Glutamatergic neuron (in vitro differentiated cells): ENCODE results near the gene WDR7. TPM values are rescaled to one million over a fixed set of nuclear protein-coding genes. Genes with fewer than 3 reads are reported as not detected.

Experiments used
- DNase-seq: peaks from one replicate; pipeline ENCODE4 v3.0.0; 2022
- H3K27ac Mint-ChIP-seq: one replicate; pipeline ENCODE4 v1.8.0; 2020; ENCODE audit warnings: mild to moderate bottlenecking, mixed read lengths, inconsistent platforms; ENCODE audit not compliant: unreplicated experiment
- H3K27me3 Mint-ChIP-seq: one replicate; pipeline ENCODE4 v1.8.0; 2020; ENCODE audit warnings: mild to moderate bottlenecking, moderate library complexity, mixed read lengths, inconsistent platforms; ENCODE audit not compliant: unreplicated experiment
- H3K36me3 Mint-ChIP-seq: one replicate; pipeline ENCODE4 v1.8.0; 2020; ENCODE audit warnings: mild to moderate bottlenecking, mixed read lengths, inconsistent platforms; ENCODE audit not compliant: unreplicated experiment
- H3K4me1 Mint-ChIP-seq: one replicate; pipeline ENCODE4 v1.8.0; 2020; ENCODE audit warnings: mild to moderate bottlenecking, low read depth, mixed read lengths, inconsistent platforms; ENCODE audit not compliant: unreplicated experiment
- H3K4me3 Mint-ChIP-seq: one replicate; pipeline ENCODE4 v1.8.0; 2020; ENCODE audit warnings: mild to moderate bottlenecking, mixed read lengths, inconsistent platforms; ENCODE audit not compliant: unreplicated experiment
- H3K9me3 Mint-ChIP-seq: one replicate; pipeline ENCODE4 v1.8.0; 2020; ENCODE audit warnings: mild to moderate bottlenecking, moderate library complexity, mixed read lengths, inconsistent platforms; ENCODE audit not compliant: unreplicated experiment
- CTCF ChIP-seq: fragments of 200-600 bp; sonication (generic); IDR thresholded peaks from one replicate; pipeline ENCODE4 v1.5.0; 2021; ENCODE audit not compliant: partially characterized antibody, unreplicated experiment
- total RNA-seq: library from RNA; stranded (reverse); fragmentation: NEBNext Ultra II Directional; extraction: Animal tissue kit (Norgen Biotek cat#: 25700); gene quantifications from one replicate; pipeline ENCODE4 v1.2.1, GENCODE V29; 2021; ENCODE audit not compliant: unreplicated experiment

WDR7 gene
- total RNA-seq, 1 donor from 2014 or later: 41.8 TPM

- Mint-ChIP-seq H3K9me3 (peaks cover 6% of the 10 kb centered on the region), H3K27me3 (peaks cover 6% of the 10 kb centered on the region), H3K4me3 (no peak overlapping the region), H3K27ac (no peak overlapping the region), H3K4me1 (peaks cover 38% of the 10 kb centered on the region), H3K36me3 (no peaks in the 10 kb centered on the region)
- no peak for TF ChIP-seq CTCF
- no peak for DNase-seq
Measured at GRCh38 chr18:57022716-57023115, 371.6 kb downstream of the WDR7 start.

- H3K9me3 Mint-ChIP-seq: peaks cover 9% of the 10 kb centered on the region
- no peak overlapping the region for H3K27ac Mint-ChIP-seq
- peaks cover 6% of the 10 kb centered on the region for H3K27me3 Mint-ChIP-seq
- no peaks in the 10 kb centered on the region for H3K36me3 Mint-ChIP-seq
- no peak for DNase-seq
- peaks cover 38% of the 10 kb centered on the region for H3K4me1 Mint-ChIP-seq
- no peak for TF ChIP-seq CTCF
- H3K4me3 Mint-ChIP-seq: no peak overlapping the region
Measured at GRCh38 chr18:57023275-57023882, 372.2 kb downstream of the WDR7 start.

- TF ChIP-seq CTCF: no peak
- peaks cover 52% of the 10 kb centered on the region for H3K4me1 Mint-ChIP-seq
- H3K9me3 Mint-ChIP-seq: peaks cover 11% of the 10 kb centered on the region
- no peak overlapping the region for H3K4me3 Mint-ChIP-seq
- no peak for DNase-seq
- H3K27ac Mint-ChIP-seq: peak overlapping the region; percentile 62
- H3K27me3 Mint-ChIP-seq: peaks cover 6% of the 10 kb centered on the region
- no peaks in the 10 kb centered on the region for H3K36me3 Mint-ChIP-seq
Measured at GRCh38 chr18:57025540-57025939, 374.4 kb downstream of the WDR7 start.

- DNase-seq: no peak
- H3K27me3 Mint-ChIP-seq: peaks cover 6% of the 10 kb centered on the region
- peak overlapping the region; percentile 93 for H3K27ac Mint-ChIP-seq
- peaks cover 11% of the 10 kb centered on the region for H3K9me3 Mint-ChIP-seq
- H3K36me3 Mint-ChIP-seq: no peaks in the 10 kb centered on the region
- no peak for TF ChIP-seq CTCF
- peak overlapping the region; percentile 65 for H3K4me3 Mint-ChIP-seq
- peaks cover 53% of the 10 kb centered on the region for H3K4me1 Mint-ChIP-seq
Measured at GRCh38 chr18:57026316-57026715, 375.2 kb downstream of the WDR7 start.

- TF ChIP-seq CTCF: no peak
- peak overlapping the region; percentile 93 for H3K27ac Mint-ChIP-seq
Measured at GRCh38 chr18:57027190-57027708, 376.1 kb downstream of the WDR7 start.

More at GRCh38 chr18:57027190-57027708, 376.1 kb downstream of the WDR7 start:
- peaks cover 6% of the 10 kb centered on the region for H3K27me3 Mint-ChIP-seq
- H3K36me3 Mint-ChIP-seq: no peaks in the 10 kb centered on the region
- peaks cover 53% of the 10 kb centered on the region for H3K4me1 Mint-ChIP-seq
- DNase-seq: peak; percentile 48
- H3K9me3 Mint-ChIP-seq: peaks cover 13% of the 10 kb centered on the region
- peak overlapping the region; percentile 65 for H3K4me3 Mint-ChIP-seq
